T47D (cell line): Measurements from ENCODE around the gene RETREG1.

Source experiments
- DNase-seq, 2 experiments: peaks; one replicate each; pipeline versions ENCODE4 v3.0.0 to v3.0.0-alpha.2; 2011 to 2012; ENCODE audit warnings: low read depth in 1 of 2, low spot score in 1 of 2
- JUND ChIP-seq: IDR thresholded peaks from 2 replicates; pipeline ENCODE4 v1.6.1; 2012; ENCODE audit warnings: low read depth
- in situ Hi-C: cut with HindIII; loops from 2 replicates; pipeline ENCODE4 v1.10.0; 2016; ENCODE audit warnings: low sequenced_read_pairs, low pct_unique_long_range_greater_than_20kb

The RETREG1 gene

GRCh38 chr5:16588434-16589214 is 28.2 kb downstream of the RETREG1 start:
- peak in 1 of 2 experiments; percentile 9 for DNase-seq
- in situ Hi-C loops = no loop called here
- no peak for TF ChIP-seq JUND

GRCh38 chr5:16586556-16586955 is 30.2 kb downstream of the RETREG1 start:
- no peak for TF ChIP-seq JUND
- in situ Hi-C loops = no loop called here
- no peak for DNase-seq

- no peak for TF ChIP-seq JUND
- DNase-seq = peak; percentile 16 to 21
- in situ Hi-C loops = no loop called here
Observed at GRCh38 chr5:16585041-16585667, 31.6 kb downstream of the RETREG1 start.

GRCh38 chr5:16582081-16582480 is 34.7 kb downstream of the RETREG1 start:
- DNase-seq = no peak
- in situ Hi-C loops = no loop called here
- TF ChIP-seq JUND = no peak

- no peak for DNase-seq
- TF ChIP-seq JUND = no peak
- in situ Hi-C loops = no loop called here
Observed at GRCh38 chr5:16580382-16580781, 36.4 kb downstream of the RETREG1 start.

GRCh38 chr5:16579142-16579847 is 37.5 kb downstream of the RETREG1 start:
- TF ChIP-seq JUND = no peak
- in situ Hi-C loops = no loop called here
- DNase-seq = peak in 1 of 2 experiments; percentile 36

- no peak for TF ChIP-seq JUND
- no peak for DNase-seq
- in situ Hi-C loops = no loop called here
Observed at GRCh38 chr5:16578474-16578883, 38.3 kb downstream of the RETREG1 start.

GRCh38 chr5:16577677-16578076 is 39.1 kb downstream of the RETREG1 start:
- in situ Hi-C loops = no loop called here
- DNase-seq = no peak
- TF ChIP-seq JUND = no peak

GRCh38 chr5:16574789-16575721 is 41.7 kb downstream of the RETREG1 start:
- in situ Hi-C loops = no loop called here
- TF ChIP-seq JUND = no peak
- no peak for DNase-seq

- in situ Hi-C loops = no loop called here
- TF ChIP-seq JUND = no peak
- peak in 1 of 2 experiments; percentile 45 for DNase-seq
Observed at GRCh38 chr5:16573401-16573800, 43.4 kb downstream of the RETREG1 start.

- in situ Hi-C loops = no loop called here
- no peak for TF ChIP-seq JUND
- DNase-seq = no peak
Observed at GRCh38 chr5:16572289-16573015, 44.3 kb downstream of the RETREG1 start.
